HL-60 (cell line): ENCODE data around the gene SLCO2A1.

Source experiments
- CTCF ChIP-seq: IDR thresholded peaks from one replicate; pipeline ENCODE4 v1.5.1; 2011; ENCODE audit warnings: low read length, control low read depth, inconsistent platforms; ENCODE audit not compliant: insufficient read depth
- POLR2AphosphoS5 ChIP-seq: IDR thresholded peaks from 2 replicates; pipeline ENCODE4 v1.6.1; 2012; ENCODE audit warnings: low read depth
- REST ChIP-seq: IDR thresholded peaks from 2 replicates; pipeline ENCODE4 v1.6.1; 2012; ENCODE audit warnings: low read depth; ENCODE audit not compliant: insufficient replicate concordance
- SPI1 ChIP-seq: IDR thresholded peaks from 2 replicates; pipeline ENCODE4 v1.6.1; 2012; ENCODE audit warnings: low read depth, mild to moderate bottlenecking, borderline replicate concordance

- TF ChIP-seq CTCF (no peak), SPI1 (no peak), POLR2AphosphoS5 (no peak), REST (no peak)
These were observed 71.5 kb downstream of the SLCO2A1 start for GRCh38 chr3:133958071-133958805.
